Suppressor macrophage treated with lipopolysaccharide for 4 hours (primary cell): ENCODE results near the gene CACNG7.
"Not testable (repeated sequence)": the region's sequence is repeated elsewhere in the genome, so short reads cannot be mapped to it uniquely, and the experiment has no call there.

Experiments used
- DNase-seq: peaks from one replicate; pipeline ENCODE4 v3.0.0-alpha.2; 2020

Gene CACNG7

DNA sequence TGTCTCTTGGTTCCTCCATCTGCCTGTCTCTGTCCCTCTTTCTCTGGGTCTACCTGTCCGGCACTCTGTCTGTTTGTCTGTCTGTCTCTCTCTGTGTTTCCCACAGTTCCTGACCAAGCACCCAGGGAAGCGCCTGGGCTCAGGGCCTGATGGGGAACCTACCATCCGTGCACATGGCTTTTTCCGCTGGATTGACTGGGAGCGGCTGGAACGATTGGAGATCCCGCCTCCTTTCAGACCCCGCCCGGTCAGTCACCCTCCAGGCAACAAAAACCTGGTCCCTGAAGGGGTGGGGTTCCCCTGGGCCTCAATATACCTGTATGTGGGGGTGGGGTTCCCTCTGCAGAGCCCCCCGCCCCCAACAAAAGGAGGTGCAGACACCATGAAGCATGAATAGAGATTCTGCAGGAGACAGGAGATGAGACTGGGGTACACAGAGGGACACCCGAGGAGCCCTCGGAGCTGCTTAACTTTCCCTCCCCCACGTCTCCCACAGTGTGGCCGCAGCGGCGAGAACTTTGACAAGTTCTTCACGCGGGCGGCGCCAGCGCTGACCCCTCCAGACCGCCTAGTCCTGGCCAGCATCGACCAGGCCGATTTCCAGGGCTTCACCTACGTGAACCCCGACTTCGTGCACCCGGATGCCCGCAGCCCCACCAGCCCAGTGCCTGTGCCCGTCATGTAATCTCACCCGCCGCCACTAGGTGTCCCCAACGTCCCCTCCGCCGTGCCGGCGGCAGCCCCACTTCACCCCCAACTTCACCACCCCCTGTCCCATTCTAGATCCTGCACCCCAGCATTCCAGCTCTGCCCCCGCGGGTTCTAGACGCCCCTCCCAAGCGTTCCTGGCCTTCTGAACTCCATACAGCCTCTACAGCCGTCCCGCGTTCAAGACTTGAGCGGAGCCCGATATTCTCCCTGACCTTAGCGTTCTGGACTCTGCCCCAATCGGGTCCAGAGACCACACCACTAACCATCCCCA, 2.6 kb upstream of the CACNG7 start:
- peak; percentile 61 for DNase-seq

DNA sequence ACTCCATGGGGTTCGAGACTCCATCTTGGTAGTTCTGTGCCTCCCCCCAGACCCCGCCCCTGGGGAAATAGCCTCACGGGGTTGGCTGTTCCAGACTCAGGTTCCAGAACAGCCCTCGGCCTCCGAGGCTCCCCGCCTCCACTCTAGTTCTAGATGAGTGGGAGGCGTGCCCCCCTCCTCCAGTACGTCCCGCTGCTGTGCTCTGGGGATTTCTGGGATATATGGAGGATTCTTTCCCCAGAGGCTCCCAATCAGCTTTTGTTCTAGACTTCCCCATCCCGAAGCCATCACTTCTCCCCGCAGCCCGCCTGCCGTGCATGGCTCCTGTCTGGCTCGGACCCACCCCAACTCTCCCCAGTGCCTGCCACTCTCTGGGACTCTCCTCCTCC, 1.9 kb upstream of the CACNG7 start:
- DNase-seq, result no peak

DNA sequence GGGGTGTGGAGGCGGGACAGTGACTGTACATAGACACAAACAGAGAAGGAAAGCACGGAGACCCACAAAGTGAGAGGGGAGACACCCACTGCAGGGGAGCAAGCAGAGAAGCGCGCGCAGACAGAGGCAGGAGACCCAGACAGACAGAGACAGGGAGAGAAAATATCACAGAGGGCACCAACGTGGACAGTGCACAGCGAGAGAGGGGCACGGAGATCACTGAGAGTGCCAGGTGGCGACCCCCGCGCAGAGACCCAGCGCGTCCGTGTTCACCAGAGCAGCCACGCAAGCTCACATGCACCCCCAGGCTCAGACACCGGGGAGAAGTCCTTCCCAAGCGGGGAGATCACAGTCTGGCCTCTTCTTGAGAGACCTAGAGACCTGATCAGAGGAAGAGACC, 1.4 kb upstream of the CACNG7 start:
- no peak for DNase-seq

DNA sequence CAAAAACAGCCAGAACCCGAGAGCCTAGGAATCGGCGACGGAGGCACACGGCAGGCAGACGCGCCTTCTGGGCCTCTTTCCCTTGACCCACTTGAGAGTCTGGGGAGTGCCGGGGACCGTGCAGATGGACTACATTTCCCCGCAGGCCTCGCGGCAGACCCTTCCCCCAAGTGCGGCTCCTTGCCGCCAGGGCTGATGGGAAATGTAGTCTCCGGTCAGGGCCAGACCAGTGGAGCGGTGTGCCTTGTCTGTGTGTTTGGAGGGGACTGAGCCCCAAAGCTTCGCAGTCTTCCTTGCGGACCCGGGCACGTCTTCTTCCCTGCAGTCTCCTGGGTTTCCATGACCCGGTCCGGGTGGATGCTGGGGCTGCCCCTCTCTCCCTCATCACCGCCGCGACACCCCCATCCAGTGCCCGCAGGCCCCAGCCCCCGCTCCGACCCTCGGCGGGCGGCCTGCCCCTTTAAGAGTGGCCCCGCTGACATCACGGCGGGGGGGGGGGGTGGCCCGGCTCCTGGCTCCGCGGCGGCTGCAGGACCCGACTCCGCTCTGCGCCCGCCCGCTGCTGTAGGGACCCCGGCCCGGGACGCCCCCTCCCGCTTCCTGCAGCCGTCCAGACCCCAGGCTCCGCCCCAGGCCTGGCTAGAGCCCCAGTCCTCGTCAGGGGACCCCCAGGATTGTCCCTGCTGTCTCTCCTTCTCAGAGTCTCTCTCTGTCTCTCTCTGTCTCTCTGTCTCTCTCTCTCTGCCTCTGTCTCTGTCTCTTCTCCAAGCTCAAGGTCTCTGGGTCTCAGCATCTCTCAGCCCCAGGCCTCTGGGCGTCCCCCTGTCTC, 758 bp upstream of the CACNG7 start:
- peak; percentile 36 for DNase-seq

DNA sequence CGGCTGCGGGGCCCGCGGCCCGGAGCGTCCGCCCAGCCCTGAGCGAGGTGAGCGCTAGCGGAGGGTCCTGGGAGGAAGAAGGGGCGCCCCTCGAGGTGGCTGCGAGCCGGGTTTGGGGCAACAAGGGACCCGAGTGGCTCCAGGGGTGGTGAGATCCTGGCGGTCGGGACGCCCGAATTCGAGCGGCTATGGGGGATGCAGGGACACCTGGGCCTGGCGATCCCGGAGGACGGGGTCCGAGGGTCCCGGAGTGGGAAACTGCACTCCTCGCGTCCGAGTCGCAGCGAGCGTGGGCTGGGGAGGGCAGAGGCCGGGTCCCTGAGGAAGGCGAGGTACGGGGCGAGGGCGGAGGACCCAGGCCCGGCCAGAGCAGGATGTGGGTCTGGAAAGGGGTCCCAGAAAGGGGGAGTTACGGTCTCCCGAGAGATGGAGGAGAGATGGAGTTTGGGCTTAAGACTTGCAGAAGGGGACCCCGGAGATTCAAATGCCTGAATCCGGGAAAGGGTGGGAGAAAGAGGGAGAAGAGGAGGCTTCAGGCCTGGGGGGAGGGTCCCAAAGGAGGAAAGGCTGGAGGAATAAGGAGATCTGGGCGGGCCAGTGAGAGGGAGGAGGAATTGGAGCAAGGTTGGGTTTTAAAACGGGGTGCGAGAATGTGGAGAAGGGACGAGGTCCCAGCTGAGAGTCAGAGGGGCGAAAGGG, 542 bp downstream of the CACNG7 start:
- DNase-seq, result no peak

DNA sequence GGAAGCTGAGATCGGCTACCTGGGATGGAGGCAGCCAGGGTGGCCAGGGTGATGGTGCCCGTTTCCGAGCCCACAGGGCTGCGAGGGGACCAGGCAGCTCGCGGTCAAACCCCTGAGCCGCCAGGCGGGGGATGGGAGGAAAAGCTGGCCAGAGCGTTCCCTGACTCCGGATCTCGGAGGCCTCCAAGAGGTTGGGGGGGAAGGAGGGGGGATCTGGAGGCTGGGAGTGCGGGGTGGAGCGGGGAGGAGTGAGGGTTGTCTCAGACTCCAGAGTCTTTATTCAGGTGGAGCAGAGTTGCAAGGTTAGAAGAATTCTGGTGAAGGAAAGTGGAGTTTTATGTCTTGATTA, 1.1 kb downstream of the CACNG7 start:
- no peak for DNase-seq

DNA sequence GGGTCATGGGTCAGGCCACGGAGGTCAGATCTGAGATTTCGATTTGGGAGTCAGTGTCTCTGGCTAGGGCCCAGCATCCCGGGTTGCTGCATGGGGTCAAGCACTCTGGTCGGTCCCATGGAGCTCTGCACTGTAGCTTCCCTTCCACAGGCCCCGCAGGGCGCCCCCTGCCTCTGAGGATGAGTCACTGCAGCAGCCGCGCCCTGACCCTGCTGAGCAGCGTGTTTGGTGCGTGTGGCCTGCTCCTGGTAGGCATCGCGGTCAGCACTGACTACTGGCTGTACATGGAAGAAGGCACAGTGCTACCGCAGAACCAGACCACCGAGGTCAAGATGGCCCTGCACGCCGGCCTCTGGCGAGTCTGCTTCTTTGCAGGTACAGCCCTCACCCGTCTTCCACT, 3.6 kb downstream of the CACNG7 start:
- peak; percentile 13 for DNase-seq

DNA sequence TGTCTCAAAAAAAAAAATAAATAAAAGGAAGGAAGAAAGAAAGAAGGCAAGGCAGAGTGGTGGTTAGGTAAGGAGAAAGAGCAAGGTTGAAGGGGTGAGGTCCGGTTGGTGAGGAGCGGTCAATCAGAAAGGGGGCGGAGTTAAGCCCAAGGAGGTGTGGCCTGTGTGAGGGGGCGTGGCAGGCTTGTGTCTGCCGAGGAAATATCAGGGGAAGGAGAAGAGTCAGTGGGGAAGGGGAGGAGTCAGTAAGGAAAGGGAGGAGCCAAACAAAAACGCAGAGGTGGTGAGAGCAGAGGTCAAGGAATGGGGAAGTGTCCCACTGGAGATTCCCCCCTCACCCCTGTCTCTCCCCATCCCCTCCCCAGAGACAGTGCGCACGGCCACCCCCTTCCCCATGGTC, 5.9 kb downstream of the CACNG7 start:
- DNase-seq, result no peak

DNA sequence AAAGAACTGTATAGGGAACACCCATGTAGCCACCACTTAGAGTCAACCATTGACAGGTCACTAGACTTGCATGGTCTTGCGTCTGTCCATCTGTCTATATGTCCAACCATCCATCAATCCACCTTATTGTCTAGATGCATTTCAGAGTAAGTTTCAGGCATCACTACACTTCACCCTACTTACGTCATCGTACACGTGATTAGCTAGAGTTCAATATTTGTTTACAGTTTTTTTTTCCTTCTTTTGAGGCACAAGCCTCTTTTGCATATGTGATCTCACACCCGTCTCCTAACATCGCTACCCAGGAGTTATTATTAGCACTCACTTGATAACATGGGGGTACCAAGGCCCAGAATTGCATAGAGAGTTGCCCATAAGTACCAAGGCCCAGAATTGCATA, 6.9 kb downstream of the CACNG7 start:
- DNase-seq, result no peak

DNA sequence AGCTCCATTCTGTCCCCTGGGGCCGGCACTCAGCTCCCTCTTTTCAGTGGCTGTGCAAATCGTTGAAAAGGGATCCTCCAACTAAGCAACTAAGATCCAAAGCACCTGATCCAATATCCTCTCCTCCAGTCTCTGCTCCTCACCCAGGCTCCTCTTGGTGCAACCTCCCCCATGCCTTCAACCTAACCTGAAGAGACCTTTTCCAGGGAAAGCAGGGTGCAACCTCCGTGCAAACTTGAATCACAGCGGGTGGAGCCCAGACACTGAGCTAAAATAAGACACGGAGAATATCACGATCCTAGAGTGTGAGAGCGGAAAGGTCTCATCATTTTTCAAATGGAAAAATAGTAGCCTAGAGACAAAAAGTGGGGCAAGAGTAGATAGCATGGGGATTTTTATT, 8.3 kb downstream of the CACNG7 start:
- no peak for DNase-seq

DNA sequence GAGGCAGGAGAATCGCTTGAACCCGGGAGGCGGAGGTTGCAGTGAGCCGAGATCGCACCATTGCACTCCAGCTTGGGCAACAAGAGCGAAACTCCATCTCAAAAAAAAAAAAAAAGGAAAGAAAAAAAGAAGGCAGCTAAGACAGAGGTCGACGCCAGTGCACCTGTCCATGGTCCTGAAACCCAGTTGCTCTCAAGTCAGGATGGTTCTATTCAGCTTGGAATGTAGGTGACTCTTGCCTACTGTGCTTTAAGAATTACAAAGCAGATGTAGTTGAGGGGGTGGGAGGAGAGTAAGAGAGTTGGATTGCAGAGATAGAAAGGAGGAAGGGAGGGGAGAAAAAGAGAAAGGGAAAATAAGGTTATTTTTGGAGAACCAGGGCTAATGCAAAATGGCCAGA, 18.7 kb downstream of the CACNG7 start:
- peak; percentile 57 for DNase-seq

DNA sequence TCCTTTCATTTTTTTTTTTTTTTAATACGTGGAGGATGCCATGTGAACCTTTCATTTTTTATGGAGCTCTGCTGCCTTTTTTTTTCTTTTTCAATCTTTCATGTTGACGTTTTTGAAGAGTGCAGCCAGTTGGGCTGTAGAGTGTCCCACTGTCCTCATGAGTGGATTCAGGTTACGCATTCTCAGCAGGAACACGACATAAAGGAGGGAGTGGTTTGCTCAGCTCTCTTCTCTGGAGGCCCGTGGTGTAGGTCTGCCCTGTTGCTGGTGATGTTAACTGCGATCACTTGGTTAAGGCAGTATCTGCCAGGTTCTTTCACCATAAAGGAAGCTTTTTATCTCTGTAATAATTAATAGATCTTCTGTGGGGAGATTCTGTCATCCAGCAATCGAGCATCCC, 27.0 kb downstream of the CACNG7 start:
- DNase-seq, result no peak

DNA sequence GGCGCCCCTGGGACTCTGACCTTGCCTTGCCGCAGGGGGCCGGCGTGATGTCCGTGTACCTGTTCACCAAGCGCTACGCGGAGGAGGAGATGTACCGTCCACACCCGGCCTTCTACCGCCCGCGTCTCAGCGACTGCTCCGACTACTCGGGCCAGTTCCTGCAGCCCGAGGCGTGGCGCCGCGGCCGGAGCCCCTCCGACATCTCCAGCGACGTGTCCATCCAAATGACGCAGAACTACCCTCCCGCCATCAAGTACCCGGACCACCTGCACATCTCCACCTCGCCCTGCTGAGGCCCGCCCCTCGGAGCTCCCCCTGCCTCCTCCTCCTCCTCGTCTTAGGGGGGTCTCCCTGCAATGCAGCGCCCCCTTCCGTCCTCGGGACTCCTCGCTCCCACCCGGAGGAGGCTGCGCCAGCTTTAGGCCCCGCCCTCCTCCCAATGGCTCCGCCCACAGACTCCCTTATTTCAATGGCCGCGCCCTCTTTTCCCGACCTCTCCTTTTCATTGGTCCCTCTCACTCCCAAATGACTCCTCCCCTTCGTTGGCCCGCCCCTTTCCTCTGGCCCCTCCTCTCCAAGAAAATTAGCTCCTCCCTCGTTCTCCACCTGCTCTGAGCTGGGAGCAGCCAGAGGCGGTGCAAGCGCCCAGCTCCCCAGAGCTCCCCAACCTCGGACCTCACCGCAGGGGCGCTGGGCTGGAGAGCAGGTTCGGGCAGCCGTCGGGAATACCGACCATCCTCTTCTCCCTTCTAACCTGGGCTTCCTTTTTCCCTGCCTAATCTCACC, 33.1 kb downstream of the CACNG7 start:
- no peak for DNase-seq

DNA sequence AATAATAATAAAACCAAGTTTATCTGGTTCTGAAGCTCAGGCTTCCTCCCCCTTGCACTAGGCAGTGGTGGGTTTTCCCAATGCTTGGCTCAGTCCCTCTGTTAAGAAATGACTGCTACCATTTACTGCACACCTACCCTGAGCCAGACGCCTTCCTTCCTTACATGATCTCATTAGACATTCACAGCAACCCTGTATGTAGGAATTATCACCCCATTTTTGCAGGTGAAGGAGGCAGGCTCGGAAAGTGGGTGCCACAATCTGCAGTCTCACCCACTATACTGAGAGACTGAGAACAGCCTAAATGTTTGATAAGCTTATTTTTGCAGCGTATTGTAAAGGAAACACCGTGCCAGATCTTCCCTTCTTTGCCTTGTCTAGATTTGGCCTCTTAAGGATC, 35.3 kb downstream of the CACNG7 start:
- no peak for DNase-seq

DNA sequence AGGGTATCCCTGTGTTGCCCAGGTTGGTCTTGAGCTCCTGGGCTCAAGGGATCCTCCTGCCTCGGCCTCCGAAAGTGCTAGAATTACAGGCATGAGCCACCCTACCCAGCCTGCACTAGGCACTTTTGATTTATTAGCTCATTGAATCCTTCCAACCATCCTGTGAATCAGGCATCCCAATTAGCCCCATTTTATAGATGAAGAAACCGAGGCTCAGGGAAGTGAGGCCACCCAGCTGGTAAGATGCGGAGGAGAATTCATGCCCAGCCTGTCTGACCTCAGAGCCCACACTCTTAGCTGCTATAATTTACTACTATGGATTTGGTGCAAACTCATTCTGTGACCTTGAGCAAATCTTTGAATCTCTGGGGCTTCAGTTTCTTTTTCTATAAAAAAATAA, 35.9 kb downstream of the CACNG7 start:
- DNase-seq, result no peak

DNA sequence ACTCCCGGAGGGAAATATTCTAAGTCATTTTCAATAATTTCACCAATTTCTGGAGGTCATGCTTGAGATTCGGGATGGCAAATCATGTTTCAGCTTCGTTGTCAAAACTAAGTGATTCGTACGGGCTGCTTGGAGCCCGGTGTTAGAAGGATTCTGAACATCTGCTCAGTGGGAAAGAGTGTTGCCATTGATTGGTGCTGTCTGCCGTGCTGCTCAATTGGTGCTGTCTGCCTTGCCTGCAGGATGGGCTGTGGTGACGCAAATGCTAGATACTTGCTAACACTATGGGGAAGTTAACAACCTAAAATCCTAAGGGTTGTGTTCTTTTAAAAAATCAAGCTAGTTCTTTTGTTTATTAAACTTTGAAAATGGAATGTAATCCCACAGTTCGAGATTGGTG, 36.4 kb downstream of the CACNG7 start:
- peak; percentile 13 for DNase-seq

DNA sequence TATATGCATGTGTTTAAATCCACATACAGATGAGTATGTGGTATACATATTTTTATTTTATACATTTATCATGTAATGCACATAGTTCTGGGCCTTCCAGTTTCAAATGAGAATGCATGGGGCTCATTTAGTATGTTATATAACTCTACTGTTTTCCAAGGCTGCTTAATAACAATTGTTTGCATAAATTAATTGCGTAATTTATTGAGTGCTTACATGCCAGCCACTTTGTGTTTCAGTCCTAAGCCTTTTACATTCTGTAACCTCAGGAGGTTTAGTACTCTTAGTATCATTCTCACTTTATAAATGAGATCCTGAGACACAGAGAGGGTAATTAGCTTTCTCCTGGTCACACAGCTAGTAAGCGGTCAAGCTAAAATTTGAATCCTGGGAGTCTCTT, 36.9 kb downstream of the CACNG7 start:
- DNase-seq, result no peak

DNA sequence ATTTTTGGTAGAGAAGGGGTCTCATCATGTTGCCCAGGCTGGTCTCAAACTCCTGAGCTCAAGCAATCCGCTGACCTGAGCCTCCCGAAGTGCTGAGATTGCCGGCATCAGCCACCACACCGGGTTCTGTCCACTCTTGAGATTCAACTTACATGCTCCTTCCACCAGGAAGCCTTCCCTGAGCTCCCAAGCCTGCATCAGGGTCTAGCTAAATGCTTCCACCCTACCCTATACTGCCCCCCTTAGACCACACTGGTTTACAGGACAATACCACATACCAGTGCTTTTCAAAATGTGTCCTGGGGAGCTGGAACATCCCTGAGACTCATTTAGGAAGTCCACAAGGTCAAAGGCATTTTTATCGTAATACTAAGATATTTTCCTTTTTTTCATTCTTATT, 38.5 kb downstream of the CACNG7 start:
- DNase-seq, result peak; percentile 23

DNA sequence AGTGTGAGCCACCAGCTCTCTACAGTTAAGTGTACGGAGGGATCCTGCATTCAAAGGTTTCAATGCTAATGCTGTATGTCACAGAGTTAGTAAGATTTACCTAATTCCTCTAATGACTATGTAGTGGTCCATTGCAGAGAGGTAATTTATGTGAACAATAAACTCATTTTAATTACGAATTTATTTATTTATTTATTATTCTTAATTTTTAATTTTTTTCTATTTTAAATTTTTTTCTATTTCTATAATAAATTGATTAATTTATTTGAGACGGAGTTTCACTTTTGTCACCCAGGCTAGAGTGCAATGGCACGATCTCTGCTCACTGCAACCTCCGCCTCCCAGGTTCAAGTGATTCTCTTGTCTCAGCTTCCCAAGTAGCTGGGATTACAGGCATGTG, 39.5 kb downstream of the CACNG7 start:
- DNase-seq, result not testable (repeated sequence)

DNA sequence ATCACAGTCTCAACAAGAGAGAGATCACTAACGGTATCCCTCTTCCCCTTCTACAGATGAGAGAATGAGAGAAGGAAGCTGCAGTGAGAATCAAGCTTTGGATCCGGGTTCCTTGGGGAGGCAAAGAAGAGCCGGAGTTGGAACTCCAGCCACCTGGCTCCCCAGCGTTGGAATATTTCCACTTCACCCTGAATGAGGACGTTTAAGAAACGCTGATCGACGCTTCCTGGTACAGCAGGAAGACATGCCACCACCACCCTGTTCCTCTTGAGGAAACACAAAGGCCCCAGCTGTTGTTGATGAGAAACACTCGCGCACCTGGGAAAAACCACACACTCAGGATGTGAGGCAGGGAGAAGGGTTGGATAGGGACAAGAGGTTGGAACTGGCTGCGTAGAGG, 42.4 kb downstream of the CACNG7 start:
- no peak for DNase-seq

DNA sequence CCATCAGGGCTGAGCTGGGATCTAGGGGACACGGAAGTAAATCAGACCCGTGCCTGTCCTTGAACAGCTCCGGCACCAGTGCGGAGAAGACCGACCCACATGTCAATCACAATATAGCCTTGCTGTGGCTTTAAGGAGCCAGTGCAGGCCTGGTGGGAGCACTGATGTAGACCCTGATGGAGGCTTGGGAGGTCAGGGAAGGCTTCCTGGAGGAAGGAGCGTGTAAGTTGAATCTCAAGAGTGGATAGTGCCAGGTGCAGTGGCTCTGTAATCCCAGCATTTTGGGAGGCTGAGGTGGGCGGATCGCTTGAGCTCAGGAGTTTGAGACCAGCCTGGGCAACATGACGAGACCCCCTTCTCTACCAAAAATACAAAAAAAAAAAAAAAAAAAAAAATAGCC, 42.9 kb downstream of the CACNG7 start:
- no peak for DNase-seq

DNA sequence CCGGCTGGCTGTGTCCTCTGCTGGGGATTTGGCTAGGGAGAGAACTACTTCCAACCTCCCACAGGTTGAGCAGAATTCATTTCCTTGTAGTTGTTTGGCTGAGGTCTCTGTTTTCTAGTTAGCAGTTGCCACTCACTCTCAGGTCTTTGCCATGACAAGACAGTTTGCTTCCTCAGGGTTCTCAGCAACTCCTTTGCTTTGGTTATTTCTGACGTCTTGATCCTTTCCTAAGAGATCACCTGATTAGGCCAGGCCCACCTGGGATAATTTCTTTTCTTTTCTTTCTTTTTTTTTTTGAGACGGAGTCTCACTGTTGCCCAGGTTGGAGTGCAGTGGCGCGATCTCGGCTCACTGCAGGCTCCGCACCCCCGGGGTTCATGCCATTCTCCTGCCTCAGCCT, 44.3 kb downstream of the CACNG7 start:
- DNase-seq, result no peak
